ENCODE results near the gene DIP2A.

- TF ChIP-seq CTCF (IDR thresholded peaks at IDR 0.05; ENCODE audit: insufficient read depth, low read length, poor library complexity, severe bottlenecking): no peak
- TF ChIP-seq EZH2phosphoT487 (conservative IDR thresholded peaks at IDR 0.05; ENCODE audit: low read length): no peak
Measured at GRCh38 chr21:46555678-46556077, 97.0 kb downstream of the DIP2A start.

Data from SU-DHL-6 (cell line).